ENCODE measurements around the gene ERG28.
"Not testable (repeated sequence)": the region's sequence is repeated elsewhere in the genome, so short reads cannot be mapped to it uniquely, and the experiment has no call there.

Gene ERG28

DNA sequence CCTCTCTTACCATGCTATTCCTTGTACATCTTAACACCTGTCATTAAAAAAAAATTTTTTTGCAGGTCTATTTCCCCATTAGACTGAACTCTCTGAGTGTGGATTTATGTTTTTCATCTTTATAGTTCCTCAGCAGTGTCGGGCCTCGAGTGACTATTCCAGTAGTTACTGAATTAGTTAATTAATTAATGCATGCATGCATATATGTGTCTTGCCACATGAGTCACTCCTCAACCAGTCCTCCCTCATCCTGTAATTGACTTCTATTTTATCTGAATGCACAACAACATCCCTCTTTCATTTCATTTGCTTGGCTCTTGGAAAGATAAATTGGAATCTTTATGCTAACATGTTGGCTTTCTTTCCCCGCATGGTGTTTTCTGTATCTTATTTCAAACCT lies 35.6 kb downstream of the ERG28 start:
- DNase-seq (ENCODE audit: low read depth in 2 of 2): no peak

GRCh38 chr14:75619548-75619947 lies 41.1 kb downstream of the ERG28 start:
- no peak for DNase-seq (ENCODE audit: low read depth in 2 of 2)

GRCh38 chr14:75615200-75615599 lies 45.5 kb downstream of the ERG28 start:
- no peak for DNase-seq (ENCODE audit: low read depth in 2 of 2)

DNA sequence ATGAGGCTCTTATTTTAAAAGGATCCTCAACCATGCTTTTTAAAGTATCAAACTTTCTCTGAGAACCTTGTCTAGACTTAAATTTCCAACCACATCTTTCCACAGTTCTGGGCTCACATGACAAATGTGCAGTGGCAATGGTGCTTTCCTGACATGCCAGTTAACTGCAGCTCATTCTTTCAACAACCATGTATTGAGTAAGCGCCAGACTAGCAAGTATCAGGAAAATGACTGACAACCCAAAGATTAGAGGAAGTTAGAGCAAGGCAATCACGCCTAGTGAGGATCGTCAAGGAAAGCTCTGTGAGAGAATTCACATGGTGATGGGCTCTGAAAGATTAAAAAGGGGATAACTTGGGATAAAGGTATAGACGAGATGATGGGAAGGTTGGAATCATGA lies 46.5 kb downstream of the ERG28 start:
- DNase-seq (ENCODE audit: low read depth in 2 of 2): no peak

GRCh38 chr14:75612157-75612556 lies 48.5 kb downstream of the ERG28 start:
- DNase-seq (ENCODE audit: low read depth in 2 of 2): no peak

- DNase-seq (ENCODE audit: low read depth in 2 of 2): no peak
Measured at GRCh38 chr14:75610834-75611233, 49.8 kb downstream of the ERG28 start.

DNA sequence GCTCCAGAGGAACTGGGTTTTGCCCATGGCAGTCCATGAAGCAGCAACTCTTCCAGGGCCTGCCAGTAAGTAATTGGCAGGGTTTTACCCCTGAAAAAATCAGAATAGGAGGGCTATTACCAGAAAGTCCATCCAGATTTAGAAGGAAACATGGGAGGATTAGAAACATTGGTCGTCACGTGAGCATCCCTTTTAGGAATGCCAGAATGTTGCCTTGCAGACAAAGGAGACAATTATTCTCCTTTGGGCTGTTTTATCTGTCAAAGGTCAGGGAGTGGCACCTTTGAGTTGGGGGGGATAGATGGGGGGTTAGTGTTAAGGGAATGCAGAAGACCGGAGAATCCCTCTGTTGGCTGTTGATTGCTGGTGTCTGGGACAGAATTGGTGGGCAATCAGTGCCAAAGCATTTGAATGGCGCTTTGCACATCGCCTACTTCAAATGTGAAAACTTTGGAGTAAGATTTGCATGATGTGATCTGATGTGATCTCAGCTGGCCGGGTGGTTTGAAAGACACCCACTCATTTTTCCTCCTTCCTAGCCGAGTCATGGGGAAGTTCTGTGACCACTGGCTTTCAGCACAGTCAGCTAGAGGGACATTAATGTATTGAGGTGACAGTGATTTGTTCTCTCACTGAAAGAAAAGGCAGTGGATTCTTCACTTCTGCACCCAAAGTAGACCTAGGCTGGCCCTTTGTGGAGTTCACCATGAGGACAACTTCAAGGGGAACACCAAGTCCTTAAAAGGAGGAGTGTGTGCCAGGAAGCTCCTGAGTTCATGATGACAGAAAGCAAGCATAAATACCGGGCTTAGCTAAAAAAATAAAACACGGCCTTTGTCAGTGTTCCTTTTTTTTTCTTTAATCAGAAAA lies 50.8 kb downstream of the ERG28 start:
- no peak for DNase-seq (ENCODE audit: low read depth in 2 of 2)

GRCh38 chr14:75609116-75609515 lies 51.6 kb downstream of the ERG28 start:
- no peak for DNase-seq (ENCODE audit: low read depth in 2 of 2)

- no peak for DNase-seq (ENCODE audit: low read depth in 2 of 2)
Measured at GRCh38 chr14:75607842-75608640, 52.6 kb downstream of the ERG28 start.

DNA sequence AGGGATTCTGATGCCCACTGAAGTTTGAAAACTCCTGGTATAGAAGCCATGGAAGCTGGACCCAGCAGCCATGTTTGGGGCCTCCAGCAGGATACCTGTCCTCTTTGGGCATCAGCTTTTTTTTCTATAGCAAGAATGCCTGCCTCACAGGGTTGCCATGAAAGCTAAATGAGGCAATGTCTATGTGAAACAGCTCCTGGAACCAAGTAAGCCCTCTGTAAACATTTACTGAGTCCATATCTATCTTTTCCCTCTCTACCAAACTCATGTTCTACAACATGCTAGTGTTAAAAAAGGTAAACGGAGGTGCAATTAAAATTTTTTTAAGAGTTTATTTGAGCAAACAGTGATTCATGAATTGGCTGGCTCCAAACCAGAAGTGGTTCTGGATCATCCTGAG lies 53.6 kb downstream of the ERG28 start:
- DNase-seq (ENCODE audit: low read depth in 2 of 2): no peak

DNA sequence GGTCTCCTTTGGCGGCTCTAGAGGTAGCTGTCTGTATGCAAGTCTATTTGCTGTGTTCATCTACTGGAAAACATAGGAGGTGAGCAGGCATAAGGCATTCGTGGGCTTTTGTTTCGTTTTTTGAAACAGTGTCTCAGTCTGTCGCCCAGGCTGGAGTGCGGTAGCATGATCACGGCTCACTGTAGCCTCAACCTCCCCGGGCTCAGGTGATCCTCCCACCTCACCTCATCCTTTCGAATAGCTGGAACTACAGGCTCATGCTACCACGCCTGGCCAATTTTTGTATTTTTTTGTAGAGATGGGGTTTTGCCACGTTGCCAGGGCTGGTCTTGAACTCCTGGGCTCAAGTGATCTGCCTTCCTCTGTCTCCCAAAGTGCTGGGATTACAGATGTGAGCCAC lies 54.8 kb downstream of the ERG28 start:
- no peak for DNase-seq (ENCODE audit: low read depth in 2 of 2)

DNA sequence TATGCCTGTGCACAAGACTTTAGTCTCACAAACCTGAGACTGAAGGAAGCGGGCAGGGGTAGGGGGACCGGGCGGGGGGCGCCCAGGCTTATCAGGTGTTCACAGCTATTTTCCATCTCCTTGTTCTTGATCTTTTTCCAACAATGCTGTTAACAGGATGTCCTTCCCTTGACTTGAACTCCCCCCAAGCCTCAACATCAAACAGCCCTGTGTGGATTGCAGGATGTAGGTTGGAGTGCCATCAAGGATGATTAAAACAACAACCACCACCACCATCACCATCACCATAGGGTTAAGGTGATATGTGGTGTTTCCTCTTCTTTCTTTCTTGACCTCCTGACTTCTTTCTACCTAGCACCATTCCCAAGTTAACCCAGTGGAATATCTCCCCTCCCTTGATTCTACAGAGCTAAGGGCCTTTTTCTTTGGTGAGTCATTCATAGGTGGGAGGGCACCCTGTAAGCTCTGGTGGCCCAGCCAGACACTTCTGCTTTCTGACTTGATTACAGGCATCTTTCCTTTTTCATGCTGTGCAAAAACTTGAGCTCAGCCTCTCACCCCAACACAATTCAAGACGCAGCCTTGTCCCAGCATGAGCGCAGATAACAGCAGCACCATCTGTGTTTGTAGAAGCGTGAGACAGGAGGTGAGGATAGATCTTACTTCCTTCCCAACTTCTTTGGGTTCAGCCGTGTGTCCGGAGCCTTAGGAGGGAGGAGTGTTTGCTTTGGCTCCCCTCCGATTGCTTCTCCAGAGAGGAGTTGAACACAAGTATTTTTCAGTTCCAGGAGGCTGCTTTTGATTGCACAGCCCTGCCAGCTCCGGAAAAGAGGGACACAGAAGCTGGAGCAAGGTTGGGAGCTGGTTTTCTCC lies 55.5 kb downstream of the ERG28 start:
- DNase-seq (ENCODE audit: low read depth in 2 of 2): no peak

GRCh38 chr14:75602503-75602902 lies 58.2 kb downstream of the ERG28 start:
- DNase-seq (ENCODE audit: low read depth in 2 of 2): no peak

GRCh38 chr14:75601061-75601460 lies 59.6 kb downstream of the ERG28 start:
- not testable (repeated sequence) for DNase-seq (ENCODE audit: low read depth in 2 of 2)

GRCh38 chr14:75600100-75600499 lies 60.6 kb downstream of the ERG28 start:
- not testable (repeated sequence) for DNase-seq (ENCODE audit: low read depth in 2 of 2)

All from stimulated activated CD4-positive, alpha-beta T cell treated with anti-CD3 and anti-CD28 coated beads, Interleukin-1b, Interleukin-23, amount 100 ng/mL, for 4 hours (primary cell).